ENCODE results near the gene PAK2.
"Not testable (repeated sequence)": the region's sequence is repeated elsewhere in the genome, so short reads cannot be mapped to it uniquely, and the experiment has no call there.

The PAK2 gene

GRCh38 chr3:196737655-196738054 lies 2.0 kb upstream of the PAK2 start:
- TF ChIP-seq CTCF (conservative IDR thresholded peaks at IDR 0.05) = no peak
- no peak overlapping the region for H3K27ac ChIP-seq

GRCh38 chr3:196740481-196741248 lies 1.0 kb downstream of the PAK2 start:
- no peak for TF ChIP-seq CTCF (conservative IDR thresholded peaks at IDR 0.05)
- peak overlapping the region; percentile 97 for H3K27ac ChIP-seq

- H3K27ac ChIP-seq = peak overlapping the region; percentile 97
- TF ChIP-seq CTCF (conservative IDR thresholded peaks at IDR 0.05) = no peak
Observed at GRCh38 chr3:196741249-196741889, 1.7 kb downstream of the PAK2 start.

GRCh38 chr3:196743569-196743968 lies 3.9 kb downstream of the PAK2 start:
- not testable (repeated sequence) for H3K27ac ChIP-seq

- no peak overlapping the region for H3K27ac ChIP-seq
- TF ChIP-seq CTCF (conservative IDR thresholded peaks at IDR 0.05) = no peak
Observed at GRCh38 chr3:196749125-196749524, 9.5 kb downstream of the PAK2 start.

- TF ChIP-seq CTCF (conservative IDR thresholded peaks at IDR 0.05) = no peak
- H3K27ac ChIP-seq = peak overlapping the region; percentile 78
Observed at GRCh38 chr3:196753201-196753600, 13.5 kb downstream of the PAK2 start.

GRCh38 chr3:196754091-196754981 lies 14.7 kb downstream of the PAK2 start:
- peak overlapping the region; percentile 78 for H3K27ac ChIP-seq
- TF ChIP-seq CTCF (conservative IDR thresholded peaks at IDR 0.05) = no peak
